AG04450 (cell line): ENCODE results near the gene C1D. TPM values are rescaled to one million over a fixed set of nuclear protein-coding genes. Genes with fewer than 3 reads are reported as not detected.
"Not testable (repeated sequence)": the region's sequence is repeated elsewhere in the genome, so short reads cannot be mapped to it uniquely, and the experiment has no call there.

Experiments used
- CTCF ChIA-PET: fragments of 300-600, 350-600 bp; formaldehyde crosslinking; extraction: SDS; loops from one replicate; lab custom pipeline; 2022; ENCODE audit warnings: antibody characterized with exemption, inconsistent platforms; lab: Charles Lee
- POLR2A ChIA-PET: fragments of 350-600 bp; formaldehyde crosslinking; extraction: SDS; loops from one replicate; lab custom pipeline; 2021; ENCODE audit warnings: antibody characterized with exemption, inconsistent platforms; lab: Yijun Ruan, JAX
- DNase-seq: peaks from one replicate; pipeline ENCODE4 v3.0.0-alpha.2; 2011; ENCODE audit warnings: low read depth, low spot score
- H3K27ac ChIP-seq: one replicate; pipeline ENCODE4 v1.5.1; 2012; ENCODE audit warnings: low read depth, low read length, control low read depth
- H3K27me3 ChIP-seq: one replicate; pipeline ENCODE4 v1.6.0; 2012; ENCODE audit warnings: low read length; ENCODE audit not compliant: control insufficient read depth, insufficient read depth
- H3K4me3 ChIP-seq: 2 replicates; pipeline ENCODE4 v1.5.1; 2011; ENCODE audit warnings: mild to moderate bottlenecking, low read depth, low read length, control low read depth
- H3K9me3 ChIP-seq: 2 replicates; pipeline ENCODE4 v1.5.1; 2012; ENCODE audit warnings: low read length; ENCODE audit not compliant: control insufficient read depth, insufficient read depth
- polyA plus RNA-seq: library from polyadenylated mRNA; depleted of rRNA; stranded (reverse); fragments of >200 nt; gene quantifications from 2 replicates; pipeline ENCODE4 v1.2.3, GENCODE V29; 2011
- TF ChIP-seq, protein P1 (sequence below): IDR thresholded peaks from 2 replicates; pipeline ENCODE4 v1.5.1; 2011; ENCODE audit warnings: low read depth, low read length, control low read depth, inconsistent platforms

C1D gene
- polyA plus RNA-seq, 1 experiment: 45.7 TPM

DNA sequence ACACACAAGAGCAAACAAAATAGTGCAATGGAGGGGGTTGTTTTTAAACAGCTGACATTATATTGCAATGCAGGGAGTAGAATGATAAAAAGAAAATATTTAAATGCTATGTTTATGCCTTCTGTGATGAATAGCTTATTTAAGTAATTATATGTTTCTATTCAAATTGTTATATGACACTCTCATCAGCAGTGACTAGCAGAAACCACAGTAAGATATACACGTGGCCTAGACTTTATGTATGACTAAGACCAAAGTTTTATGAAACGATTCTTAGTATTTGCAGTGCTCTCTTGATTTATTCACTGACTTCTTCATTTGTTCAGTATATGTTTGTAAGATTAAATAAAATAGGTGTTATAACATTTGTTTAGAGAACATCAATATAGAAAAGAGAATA lies 26.1 kb upstream of the C1D start:
- TF ChIP-seq, protein P1, sequence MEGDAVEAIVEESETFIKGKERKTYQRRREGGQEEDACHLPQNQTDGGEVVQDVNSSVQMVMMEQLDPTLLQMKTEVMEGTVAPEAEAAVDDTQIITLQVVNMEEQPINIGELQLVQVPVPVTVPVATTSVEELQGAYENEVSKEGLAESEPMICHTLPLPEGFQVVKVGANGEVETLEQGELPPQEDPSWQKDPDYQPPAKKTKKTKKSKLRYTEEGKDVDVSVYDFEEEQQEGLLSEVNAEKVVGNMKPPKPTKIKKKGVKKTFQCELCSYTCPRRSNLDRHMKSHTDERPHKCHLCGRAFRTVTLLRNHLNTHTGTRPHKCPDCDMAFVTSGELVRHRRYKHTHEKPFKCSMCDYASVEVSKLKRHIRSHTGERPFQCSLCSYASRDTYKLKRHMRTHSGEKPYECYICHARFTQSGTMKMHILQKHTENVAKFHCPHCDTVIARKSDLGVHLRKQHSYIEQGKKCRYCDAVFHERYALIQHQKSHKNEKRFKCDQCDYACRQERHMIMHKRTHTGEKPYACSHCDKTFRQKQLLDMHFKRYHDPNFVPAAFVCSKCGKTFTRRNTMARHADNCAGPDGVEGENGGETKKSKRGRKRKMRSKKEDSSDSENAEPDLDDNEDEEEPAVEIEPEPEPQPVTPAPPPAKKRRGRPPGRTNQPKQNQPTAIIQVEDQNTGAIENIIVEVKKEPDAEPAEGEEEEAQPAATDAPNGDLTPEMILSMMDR: no peak
- no peaks in the 10 kb centered on the region for H3K9me3 ChIP-seq
- DNase-seq: no peak
- POLR2A ChIA-PET: no interaction called here
- CTCF ChIA-PET: interaction anchor here (0.8 to 1.7 kb wide), 3 partner anchors 33 to 506 kb away, joined by 3 to 4 read pairs (median 4); no protein-coding TSS in a partner anchor
- H3K27ac ChIP-seq: no peak overlapping the region
- peaks cover 8% of the 10 kb centered on the region for H3K27me3 ChIP-seq
- no peak overlapping the region for H3K4me3 ChIP-seq

DNA sequence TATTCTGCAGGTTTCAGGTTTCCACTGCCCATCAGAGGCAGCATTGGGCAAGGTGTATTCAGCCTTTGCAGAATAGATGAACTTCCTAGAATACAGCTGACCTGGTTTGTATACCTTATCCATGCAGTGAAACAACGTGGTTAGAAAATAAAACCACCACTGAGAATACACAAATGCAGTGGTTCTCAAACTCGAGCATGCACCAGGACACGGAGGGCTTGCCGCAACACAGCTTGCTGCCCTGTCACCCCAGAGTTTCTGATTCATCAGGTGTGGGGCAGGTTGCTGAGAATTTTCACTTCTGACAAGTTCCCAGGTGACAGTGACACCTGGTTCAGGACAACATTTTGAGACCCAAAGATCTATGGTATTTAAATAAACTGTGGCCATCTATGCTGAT lies 23.4 kb upstream of the C1D start:
- POLR2A ChIA-PET: interaction anchor here (0.6 kb wide), 1 partner anchor 82 kb away, joined by 4 read pairs; no protein-coding TSS in a partner anchor
- CTCF ChIA-PET: no interaction called here
- Histone ChIP-seq H3K27me3 (peaks cover 8% of the 10 kb centered on the region), H3K4me3 (no peak overlapping the region), H3K27ac (no peak overlapping the region), H3K9me3 (no peaks in the 10 kb centered on the region)
- TF ChIP-seq, protein P1: no peak
- no peak for DNase-seq

DNA sequence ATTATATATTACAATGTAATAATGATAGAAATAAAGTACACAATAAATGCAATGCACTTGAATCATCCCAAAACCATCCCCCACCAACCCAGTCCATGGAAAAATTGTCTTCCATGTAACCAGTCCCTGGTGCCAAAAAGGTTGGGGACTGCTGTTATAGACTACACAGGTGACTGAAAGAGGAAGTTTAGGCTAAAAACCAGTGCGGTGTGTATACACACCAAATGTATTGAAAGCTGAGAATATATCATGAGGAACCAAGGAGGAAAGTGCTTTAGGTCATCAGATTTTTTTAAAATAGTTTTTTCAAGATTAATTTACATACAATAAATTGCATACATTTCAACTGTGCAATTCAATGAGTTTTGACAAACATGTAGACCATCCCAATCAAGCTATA lies 20.5 kb upstream of the C1D start:
- CTCF ChIA-PET: interaction anchor here (1.2 kb wide), 1 partner anchor 39 kb away, joined by 4 read pairs; no protein-coding TSS in a partner anchor
- Histone ChIP-seq H3K9me3 (no peaks in the 10 kb centered on the region), H3K27ac (no peak overlapping the region), H3K4me3 (no peak overlapping the region), H3K27me3 (peaks cover 8% of the 10 kb centered on the region)
- no peak for DNase-seq
- TF ChIP-seq, protein P1: no peak
- POLR2A ChIA-PET: no interaction called here

DNA sequence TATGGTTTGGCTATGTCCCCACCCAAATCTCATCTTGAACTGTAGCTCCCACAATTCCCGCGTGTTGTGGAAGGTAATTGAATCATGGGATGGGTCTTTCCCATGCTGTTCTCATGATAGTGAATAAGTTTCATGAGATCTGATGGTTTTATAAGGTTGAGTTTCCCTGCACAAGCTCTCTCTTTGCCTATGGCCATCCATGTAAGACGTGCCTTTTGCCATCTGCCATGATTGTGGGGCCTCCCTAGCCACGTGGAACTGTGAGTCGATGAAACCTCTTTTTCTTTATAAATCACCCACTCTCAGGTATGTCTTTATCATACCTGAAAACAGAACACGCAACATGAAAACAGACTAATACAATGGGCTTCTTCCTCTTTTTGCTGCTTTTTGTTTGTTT lies 11.2 kb upstream of the C1D start:
- TF ChIP-seq, protein P1: no peak
- no peaks in the 10 kb centered on the region for H3K9me3 ChIP-seq
- H3K4me3 ChIP-seq: no peak overlapping the region
- peaks cover 15% of the 10 kb centered on the region for H3K27me3 ChIP-seq
- ChIA-PET CTCF (no interaction called here), POLR2A (no interaction called here)
- H3K27ac ChIP-seq: no peak overlapping the region
- DNase-seq: no peak

DNA sequence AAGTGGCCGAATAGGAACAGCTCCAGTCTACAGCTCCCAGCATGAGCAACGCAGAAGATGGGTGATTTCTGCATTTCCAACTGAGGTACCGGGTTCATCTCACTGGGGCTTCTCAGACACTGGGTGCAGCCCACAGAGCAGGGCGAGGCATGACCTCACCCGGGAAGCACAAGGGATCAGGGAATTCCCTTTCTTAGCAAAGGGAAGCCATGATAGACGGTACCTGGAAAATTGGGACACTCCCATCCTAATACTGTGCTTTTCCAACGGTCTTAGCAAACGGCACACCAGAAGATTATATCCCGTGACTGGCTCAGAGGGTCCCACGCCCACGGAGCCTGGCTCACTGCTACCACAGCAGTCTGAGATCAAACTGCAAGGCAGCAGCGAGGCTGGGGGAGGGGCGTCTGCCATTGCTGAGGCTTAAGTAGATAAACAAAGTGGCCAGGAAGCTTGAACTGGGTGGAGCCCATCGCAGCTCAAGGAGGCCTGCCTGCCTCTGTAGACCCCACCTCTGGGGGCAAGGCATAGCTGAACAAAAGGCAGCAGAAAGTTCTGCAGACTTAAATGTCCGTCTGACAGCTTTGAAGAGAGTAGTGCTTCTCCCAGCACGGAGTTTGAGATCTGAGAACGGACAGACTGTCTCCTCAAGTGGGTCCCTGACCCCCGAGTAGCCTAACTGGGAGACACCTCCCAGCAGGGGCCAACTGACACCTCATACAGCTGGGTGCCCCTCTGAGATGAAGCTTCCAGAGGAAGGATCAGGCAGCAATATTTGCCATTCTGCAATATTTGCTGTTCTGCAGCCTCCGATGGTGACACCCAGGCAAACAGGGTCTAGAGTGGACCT lies 1.2 kb upstream of the C1D start:
- H3K27me3 ChIP-seq, H3K4me3 ChIP-seq, POLR2A ChIA-PET, DNase-seq, H3K27ac ChIP-seq, CTCF ChIA-PET, H3K9me3 ChIP-seq: not testable (repeated sequence)
